Neural progenitor cell (in vitro differentiated cells): Measurements from ENCODE around the gene GRAMD2A. TPM values are rescaled to one million over a fixed set of nuclear protein-coding genes. Genes with fewer than 3 reads are reported as not detected.

Source experiments
- DNase-seq: peaks from one replicate; pipeline ENCODE4 v3.0.0-alpha.2; 2016; ENCODE audit warnings: low spot score
- H2AFZ ChIP-seq: fragments of 200-600 bp; sonication (generic); replicated peaks from 2 replicates; pipeline ENCODE4 v1.6.1; 2016; ENCODE audit warnings: antibody characterized with exemption
- H3F3A ChIP-seq: fragments of 200-600 bp; sonication (generic); 2 replicates; pipeline ENCODE4 v1.6.1; 2016; ENCODE audit warnings: antibody characterized with exemption, low read depth
- H3K27ac ChIP-seq: fragments of 200-600 bp; sonication (generic); 2 replicates; pipeline ENCODE4 v1.5.1; 2016; ENCODE audit warnings: mild to moderate bottlenecking
- H3K27me3 ChIP-seq: fragments of 200-600 bp; sonication (generic); 2 replicates; pipeline ENCODE4 v1.6.1; 2016; ENCODE audit warnings: mild to moderate bottlenecking, moderate library complexity
- H3K36me3 ChIP-seq: fragments of 200-600 bp; sonication (generic); 2 replicates; pipeline ENCODE4 v1.5.1; 2016
- H3K4me1 ChIP-seq: fragments of 200-600 bp; sonication (generic); 2 replicates; pipeline ENCODE4 v1.6.1; 2016; ENCODE audit warnings: mixed run types
- H3K4me2 ChIP-seq: fragments of 200-600 bp; sonication (generic); 2 replicates; pipeline ENCODE4 v1.6.1; 2016
- H3K4me3 ChIP-seq: fragments of 200-600 bp; sonication (generic); 2 replicates; pipeline ENCODE4 v1.5.1; 2016
- H3K79me2 ChIP-seq: fragments of 200-600 bp; sonication (generic); 2 replicates; pipeline ENCODE4 v1.6.1; 2016; ENCODE audit warnings: low read depth
- H3K9ac ChIP-seq: fragments of 200-600 bp; sonication (generic); 2 replicates; pipeline ENCODE4 v1.6.1; 2016
- H3K9me3 ChIP-seq: fragments of 200-600 bp; sonication (generic); 2 replicates; pipeline ENCODE4 v1.5.1; 2016; ENCODE audit warnings: low read depth
- H4K20me1 ChIP-seq: fragments of 200-600 bp; sonication (generic); 2 replicates; pipeline ENCODE4 v1.6.1; 2016; ENCODE audit warnings: low read depth
- H3K27ac Mint-ChIP-seq: 3 replicates; pipeline ENCODE4 v1.8.0; 2021; ENCODE audit warnings: mixed read lengths
- H3K27me3 Mint-ChIP-seq: 2 replicates; pipeline ENCODE4 v1.8.0; 2022; ENCODE audit warnings: low read depth, mild to moderate bottlenecking, inconsistent platforms, moderate library complexity, mixed read lengths; ENCODE audit not compliant: insufficient read depth
- H3K36me3 Mint-ChIP-seq: 3 replicates; pipeline ENCODE4 v1.8.0; 2021; ENCODE audit warnings: mixed read lengths
- H3K4me1 Mint-ChIP-seq: 3 replicates; pipeline ENCODE4 v1.8.0; 2021; ENCODE audit warnings: mixed read lengths
- H3K4me3 Mint-ChIP-seq: 3 replicates; pipeline ENCODE4 v1.8.0; 2021; ENCODE audit warnings: mild to moderate bottlenecking, moderate library complexity, mixed read lengths
- H3K9me3 Mint-ChIP-seq: 3 replicates; pipeline ENCODE4 v1.8.0; 2020; ENCODE audit warnings: mixed read lengths
- EZH2 ChIP-seq: fragments of 200-600 bp; sonication (generic); IDR thresholded peaks from 2 replicates; pipeline ENCODE4 v1.6.1; 2017; ENCODE audit warnings: antibody characterized with exemption, mild to moderate bottlenecking, moderate library complexity
- EZH2phosphoT487 ChIP-seq: fragments of 200-600 bp; sonication (generic); IDR thresholded peaks from 2 replicates; pipeline ENCODE4 v1.6.1; 2017; ENCODE audit warnings: antibody characterized with exemption
- total RNA-seq: library from RNA; depleted of rRNA; stranded (reverse); fragments of >200 nt; gene quantifications from 2 replicates; pipeline ENCODE4 v1.2.3, GENCODE V29; 2015; ENCODE audit warnings: low replicate concordance
- TF ChIP-seq, protein P1 (sequence below): fragments of 200-600 bp; sonication (generic); IDR thresholded peaks from 2 replicates; pipeline ENCODE4 v1.5.1; 2017; ENCODE audit warnings: antibody characterized with exemption, mild to moderate bottlenecking

The GRAMD2A gene
- total RNA-seq, 1 donor from 2014 or later, result 0.43 TPM

- Histone ChIP-seq H3K4me1 (peaks cover 19% of the 10 kb centered on the region), H3K9me3 (no peaks in the 10 kb centered on the region), H3K4me3 (no peak overlapping the region), H3K9ac (no peak overlapping the region), H3K79me2 (no peaks in the 10 kb centered on the region), H2AFZ (no peak overlapping the region), H3K27me3 (peaks cover 94% of the 10 kb centered on the region), H4K20me1 (peaks cover 54% of the 10 kb centered on the region), H3F3A (peaks cover 22% of the 10 kb centered on the region), H3K4me2 (no peak overlapping the region), H3K36me3 (peaks cover 11% of the 10 kb centered on the region), H3K27ac (no peak overlapping the region)
- TF ChIP-seq EZH2, result no peak
- TF ChIP-seq, protein P1, sequence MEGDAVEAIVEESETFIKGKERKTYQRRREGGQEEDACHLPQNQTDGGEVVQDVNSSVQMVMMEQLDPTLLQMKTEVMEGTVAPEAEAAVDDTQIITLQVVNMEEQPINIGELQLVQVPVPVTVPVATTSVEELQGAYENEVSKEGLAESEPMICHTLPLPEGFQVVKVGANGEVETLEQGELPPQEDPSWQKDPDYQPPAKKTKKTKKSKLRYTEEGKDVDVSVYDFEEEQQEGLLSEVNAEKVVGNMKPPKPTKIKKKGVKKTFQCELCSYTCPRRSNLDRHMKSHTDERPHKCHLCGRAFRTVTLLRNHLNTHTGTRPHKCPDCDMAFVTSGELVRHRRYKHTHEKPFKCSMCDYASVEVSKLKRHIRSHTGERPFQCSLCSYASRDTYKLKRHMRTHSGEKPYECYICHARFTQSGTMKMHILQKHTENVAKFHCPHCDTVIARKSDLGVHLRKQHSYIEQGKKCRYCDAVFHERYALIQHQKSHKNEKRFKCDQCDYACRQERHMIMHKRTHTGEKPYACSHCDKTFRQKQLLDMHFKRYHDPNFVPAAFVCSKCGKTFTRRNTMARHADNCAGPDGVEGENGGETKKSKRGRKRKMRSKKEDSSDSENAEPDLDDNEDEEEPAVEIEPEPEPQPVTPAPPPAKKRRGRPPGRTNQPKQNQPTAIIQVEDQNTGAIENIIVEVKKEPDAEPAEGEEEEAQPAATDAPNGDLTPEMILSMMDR, result no peak
- H3K27me3 Mint-ChIP-seq, result peaks cover 3% of the 10 kb centered on the region
- H3K27ac Mint-ChIP-seq, result no peak overlapping the region
- H3K4me3 Mint-ChIP-seq, result no peak overlapping the region
- no peaks in the 10 kb centered on the region for H3K9me3 Mint-ChIP-seq
- DNase-seq, result no peak
- peaks cover 34% of the 10 kb centered on the region for H3K4me1 Mint-ChIP-seq
- peaks cover 16% of the 10 kb centered on the region for H3K36me3 Mint-ChIP-seq
Observed at GRCh38 chr15:72238586-72238985, 41.0 kb upstream of the GRAMD2A start.

DNA sequence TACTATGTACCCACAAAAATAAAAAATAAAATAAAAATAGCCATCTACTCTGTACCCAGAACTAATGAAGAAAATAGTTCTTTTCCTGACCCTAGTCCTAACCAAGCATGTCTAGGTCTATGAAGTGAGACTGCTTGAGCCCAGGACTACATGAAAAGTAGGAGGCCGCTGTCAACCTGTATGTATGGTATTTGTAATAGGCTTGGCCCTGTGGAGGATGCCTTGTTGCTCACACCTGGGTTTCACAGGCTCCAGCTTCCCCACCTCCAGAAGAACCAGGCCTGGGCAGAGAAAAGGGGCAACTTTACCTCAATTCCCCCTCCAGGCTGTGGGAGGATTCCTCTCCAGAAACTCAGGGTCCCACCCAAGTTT, 40.3 kb upstream of the GRAMD2A start:
- H3F3A ChIP-seq, result peaks cover 15% of the 10 kb centered on the region
- H3K79me2 ChIP-seq, result no peaks in the 10 kb centered on the region
- H4K20me1 ChIP-seq, result peaks cover 48% of the 10 kb centered on the region
- H3K36me3 ChIP-seq, result peaks cover 11% of the 10 kb centered on the region
- no peaks in the 10 kb centered on the region for H3K9me3 ChIP-seq
- no peak overlapping the region for H3K4me3 Mint-ChIP-seq
- TF ChIP-seq EZH2phosphoT487, result no peak
- TF ChIP-seq, protein P1, result no peak
- TF ChIP-seq EZH2, result no peak
- DNase-seq, result no peak
- H3K4me1 ChIP-seq, result peaks cover 11% of the 10 kb centered on the region
- H3K36me3 Mint-ChIP-seq, result peaks cover 16% of the 10 kb centered on the region
- no peaks in the 10 kb centered on the region for H3K9me3 Mint-ChIP-seq
- no peak overlapping the region for H3K27ac ChIP-seq
- H3K4me3 ChIP-seq, result no peak overlapping the region
- H3K27me3 Mint-ChIP-seq, result peaks cover 3% of the 10 kb centered on the region
- H3K27ac Mint-ChIP-seq, result no peak overlapping the region
- H2AFZ ChIP-seq, result no peak overlapping the region
- no peak overlapping the region for H3K4me2 ChIP-seq
- no peak overlapping the region for H3K9ac ChIP-seq
- H3K4me1 Mint-ChIP-seq, result peaks cover 28% of the 10 kb centered on the region
- peaks cover 99% of the 10 kb centered on the region for H3K27me3 ChIP-seq

DNA sequence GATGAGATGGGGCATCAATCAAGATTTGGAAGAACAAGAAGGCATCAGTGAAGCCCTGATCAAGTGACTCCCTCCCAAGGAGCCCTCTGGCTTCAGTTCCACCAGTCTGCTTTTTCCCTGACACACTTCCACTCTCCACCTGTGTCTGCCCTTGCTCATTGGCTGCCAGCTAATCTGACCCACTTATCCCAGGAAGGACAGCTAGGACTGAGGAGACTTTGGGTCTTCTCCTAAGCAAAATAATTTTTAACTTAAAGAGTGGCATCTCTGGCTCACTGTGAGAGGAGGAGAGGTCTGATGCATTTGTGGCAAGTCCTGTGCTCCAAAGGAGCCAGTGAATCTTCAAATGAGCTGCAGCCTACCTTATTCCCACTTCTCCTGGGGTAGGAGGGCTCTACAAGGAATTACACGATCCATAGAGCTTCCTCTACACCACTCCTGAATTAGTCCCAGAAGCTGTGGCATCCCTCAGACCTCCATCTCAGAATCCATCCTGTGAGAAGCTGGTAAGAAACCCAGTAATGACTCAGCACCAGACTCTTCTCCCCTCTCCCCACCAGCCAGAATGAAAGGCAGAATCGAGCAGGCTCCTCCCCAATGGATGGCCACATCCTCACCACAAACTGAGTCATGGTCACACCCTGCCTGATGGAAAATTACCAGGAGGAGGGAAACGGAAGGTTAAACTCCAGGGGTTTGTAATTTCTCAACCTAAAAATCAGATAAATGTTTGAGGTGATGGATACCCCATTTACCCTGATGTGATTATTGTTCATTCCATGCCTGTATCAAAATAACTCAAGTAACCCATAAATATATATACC, 39.7 kb upstream of the GRAMD2A start:
- Histone ChIP-seq H2AFZ (no peak overlapping the region), H3K27ac (no peak overlapping the region)

More for the DNA sequence above, 39.7 kb upstream of the GRAMD2A start:
- Histone ChIP-seq H3F3A (peaks cover 15% of the 10 kb centered on the region), H3K9ac (no peak overlapping the region), H4K20me1 (peaks cover 48% of the 10 kb centered on the region), H3K27me3 (peaks cover 100% of the 10 kb centered on the region), H3K79me2 (no peaks in the 10 kb centered on the region), H3K9me3 (no peaks in the 10 kb centered on the region), H3K4me2 (no peak overlapping the region), H3K4me1 (peaks cover 10% of the 10 kb centered on the region), H3K36me3 (peaks cover 11% of the 10 kb centered on the region), H3K4me3 (no peak overlapping the region)
- Mint-ChIP-seq H3K9me3 (no peaks in the 10 kb centered on the region), H3K27ac (no peak overlapping the region), H3K36me3 (peaks cover 14% of the 10 kb centered on the region), H3K4me1 (peaks cover 28% of the 10 kb centered on the region), H3K4me3 (no peak overlapping the region), H3K27me3 (peaks cover 3% of the 10 kb centered on the region)
- no peak for DNase-seq
- TF ChIP-seq EZH2phosphoT487, result no peak
- TF ChIP-seq, protein P1, result no peak
- no peak for TF ChIP-seq EZH2
